ENCODE data around the gene LCNL1.

Gene LCNL1

GRCh38 chr9:137034709-137035506, 52.1 kb downstream of the LCNL1 start:
- Histone ChIP-seq H3K36me3 (ENCODE audit: insufficient read depth, low read length) (peaks cover 6% of the 10 kb centered on the region; the same call in 1 of the 2 replicates), H3K9ac (ENCODE audit: insufficient read length) (no peak overlapping the region), H3K27ac (no peak overlapping the region), H3K4me3 (peak overlapping the region; percentile 42; the same call in 1 of the 2 replicates), H3K9me3 (ENCODE audit: low read depth, low read length) (no peaks in the 10 kb centered on the region)
- TF ChIP-seq POLR2AphosphoS5 (IDR thresholded peaks at IDR 0.05; ENCODE audit: borderline replicate concordance, low read depth, low read length) (no peak), EZH2 (IDR thresholded peaks at IDR 0.05) (no peak), FOXP2 (optimal IDR thresholded peaks at IDR 0.05; ENCODE audit: control extremely low read depth, extremely low read length, insufficient read depth) (peak; percentile 46)
- DNase-seq (ENCODE audit: low read depth, low spot score), result peak; percentile 58
